Stimulated activated CD8-positive, alpha-beta memory T cell treated with anti-CD3 and anti-CD28 coated beads, Interleukin-15, amount 100 ng/mL, for 24 hours (primary cell): ENCODE results near the gene ING3.

Experiments
- DNase-seq: peaks from one replicate; pipeline ENCODE4 v3.0.0-alpha.2; 2020; ENCODE audit warnings: low read depth

The ING3 gene

GRCh38 chr7:120950539-120951308 lies at the start of gene ING3:
Gene ING3, plus strand, starts transcription at chr7:120950777. Its CDS starts 120 bp downstream, at chr7:120950897.
- DNase-seq, result peak; percentile 98

GRCh38 chr7:120915314-120916105 lies 35.1 kb upstream of the ING3 start:
- no peak for DNase-seq

DNA sequence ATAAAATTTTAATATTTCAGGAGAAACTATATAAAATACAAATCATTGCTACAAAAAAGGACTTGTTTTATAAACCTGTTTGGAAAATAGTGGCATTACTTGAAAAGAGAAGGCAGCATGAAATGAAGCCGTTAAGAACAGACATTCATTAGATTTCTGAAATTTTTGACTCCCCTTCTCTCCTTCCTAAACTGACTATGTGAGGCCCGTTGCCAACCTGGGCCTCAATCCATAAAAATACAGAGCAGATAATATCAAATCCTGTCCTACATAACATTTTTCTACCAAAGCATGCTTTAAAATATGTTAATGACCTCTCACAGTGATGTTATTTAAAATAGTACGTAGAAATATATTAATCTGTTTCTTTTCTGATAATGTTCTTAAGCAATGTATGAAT lies 34.5 kb upstream of the ING3 start:
- no peak for DNase-seq

DNA sequence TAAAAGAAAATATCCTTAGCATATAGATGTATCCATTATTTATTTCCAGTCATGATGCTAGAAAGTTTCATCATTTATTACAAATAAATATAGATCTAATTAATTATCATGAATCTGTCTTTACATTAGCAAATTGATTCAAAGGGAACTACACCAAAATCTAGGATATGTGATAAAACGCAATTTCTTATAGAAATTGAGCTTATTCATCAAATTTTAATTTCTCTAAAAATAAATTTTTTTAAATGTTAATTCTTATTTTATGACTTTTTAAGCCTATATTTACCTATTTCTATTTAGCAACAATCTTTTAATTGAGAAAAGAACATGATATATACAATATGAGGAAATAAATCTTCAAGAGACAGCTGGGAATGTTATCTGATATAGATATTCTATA lies 34.0 kb upstream of the ING3 start:
- DNase-seq, result no peak

DNA sequence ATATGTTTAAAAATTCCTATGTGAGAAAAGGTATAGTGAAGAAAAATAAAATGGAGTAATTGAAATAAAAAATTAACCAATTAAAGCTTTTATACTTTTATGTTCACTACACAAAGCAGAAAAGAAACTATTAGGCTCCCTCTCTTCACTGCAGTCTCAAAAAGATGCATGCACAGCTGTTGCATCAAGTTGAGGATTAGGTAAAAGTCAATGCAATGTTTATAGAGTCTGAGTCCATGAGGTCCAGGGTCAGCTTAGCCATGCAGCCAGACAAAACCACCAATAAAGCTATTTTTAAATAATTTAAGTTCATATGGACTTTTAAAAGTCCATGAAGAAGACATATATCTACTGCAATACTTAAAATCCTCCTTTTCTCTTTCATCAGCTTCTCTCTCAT lies 31.1 kb upstream of the ING3 start:
- DNase-seq, result no peak

DNA sequence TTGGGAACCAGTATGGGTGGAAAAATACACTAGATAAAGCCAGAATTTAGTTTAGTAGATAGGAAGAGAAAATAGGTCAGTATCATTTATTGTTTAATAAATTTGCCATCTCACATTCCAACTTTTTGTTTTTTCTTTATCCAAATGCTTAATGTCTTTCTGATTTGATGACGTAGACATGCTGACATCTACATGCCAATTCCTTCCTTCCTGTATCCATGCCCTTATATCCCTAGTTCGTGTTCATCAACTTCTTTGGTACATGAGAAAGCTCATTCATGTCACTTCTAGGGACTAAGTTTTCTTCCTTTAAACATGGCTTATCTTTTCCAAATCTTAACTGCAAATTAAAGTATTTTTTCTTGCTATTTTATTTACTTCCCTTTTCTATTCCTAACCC lies 30.5 kb upstream of the ING3 start:
- no peak for DNase-seq

DNA sequence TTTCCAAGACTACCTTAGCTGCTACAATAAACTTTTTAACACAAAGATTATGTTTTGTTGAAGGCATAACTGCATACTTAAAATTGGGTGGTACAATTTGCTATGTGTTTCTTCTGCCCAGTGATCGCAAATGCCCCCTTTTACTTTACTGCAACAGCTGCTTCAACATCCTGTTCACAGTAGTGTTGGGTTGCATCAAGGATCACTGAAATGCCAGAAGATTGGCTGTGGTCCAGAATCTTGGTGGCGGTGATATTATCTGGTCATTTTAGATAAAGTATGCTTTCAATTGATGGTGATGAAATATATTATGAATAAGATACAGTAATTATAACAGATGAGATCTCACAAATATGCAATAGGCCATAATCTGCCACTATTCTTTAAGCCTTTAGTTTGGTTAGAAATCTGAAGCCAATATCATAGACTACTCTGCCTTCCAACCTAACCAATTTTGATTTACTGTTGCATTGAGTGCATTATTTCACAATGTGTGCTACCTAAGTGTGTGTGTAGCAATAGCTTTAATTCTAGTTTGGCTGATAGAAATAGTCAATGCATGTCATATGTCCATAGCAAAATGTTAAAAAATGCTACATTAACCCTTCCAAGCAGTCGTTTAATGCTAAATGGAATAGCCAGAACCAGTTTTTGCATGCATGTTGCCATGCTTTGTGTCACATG lies 29.8 kb upstream of the ING3 start:
- no peak for DNase-seq

DNA sequence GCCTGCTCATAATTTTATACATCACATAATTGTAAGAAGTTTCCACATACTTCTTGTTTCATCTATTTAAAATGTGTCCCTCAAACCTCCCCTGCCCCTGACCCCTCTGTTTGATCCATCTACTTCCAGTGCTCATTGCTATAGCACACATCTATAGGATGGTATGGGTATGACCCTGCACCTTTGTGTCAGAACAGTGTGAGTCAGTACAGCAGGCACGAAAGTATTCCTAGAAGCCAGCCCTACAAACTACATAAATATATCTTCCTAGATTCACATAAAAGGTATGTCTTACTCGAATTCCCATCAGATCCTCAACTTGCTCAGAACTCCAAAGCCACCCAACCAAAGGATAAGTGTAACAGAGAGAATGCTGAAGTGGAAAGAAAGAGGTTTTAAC lies 25.7 kb upstream of the ING3 start:
- DNase-seq, result no peak

GRCh38 chr7:120925392-120925791 lies 25.2 kb upstream of the ING3 start:
- DNase-seq, result no peak

DNA sequence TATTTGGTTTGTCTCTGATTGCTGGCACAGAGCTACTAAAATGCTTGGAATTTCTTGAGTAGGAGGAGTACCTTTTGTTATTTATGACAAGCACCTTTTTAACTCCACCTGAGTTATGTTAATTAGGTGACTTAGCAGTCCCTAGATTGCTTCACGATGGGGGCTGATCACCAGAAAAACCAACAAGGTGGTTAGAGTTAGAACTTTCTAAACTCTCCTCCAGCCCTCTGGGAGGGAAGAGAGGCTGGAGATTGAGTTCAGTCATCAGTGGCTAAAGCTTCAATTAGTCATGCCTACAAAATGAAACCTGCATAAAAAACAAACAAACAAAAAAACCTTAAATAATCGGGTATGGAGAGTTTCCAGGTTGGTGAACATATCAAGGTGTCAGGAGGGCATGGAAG lies 23.6 kb upstream of the ING3 start:
- no peak for DNase-seq

DNA sequence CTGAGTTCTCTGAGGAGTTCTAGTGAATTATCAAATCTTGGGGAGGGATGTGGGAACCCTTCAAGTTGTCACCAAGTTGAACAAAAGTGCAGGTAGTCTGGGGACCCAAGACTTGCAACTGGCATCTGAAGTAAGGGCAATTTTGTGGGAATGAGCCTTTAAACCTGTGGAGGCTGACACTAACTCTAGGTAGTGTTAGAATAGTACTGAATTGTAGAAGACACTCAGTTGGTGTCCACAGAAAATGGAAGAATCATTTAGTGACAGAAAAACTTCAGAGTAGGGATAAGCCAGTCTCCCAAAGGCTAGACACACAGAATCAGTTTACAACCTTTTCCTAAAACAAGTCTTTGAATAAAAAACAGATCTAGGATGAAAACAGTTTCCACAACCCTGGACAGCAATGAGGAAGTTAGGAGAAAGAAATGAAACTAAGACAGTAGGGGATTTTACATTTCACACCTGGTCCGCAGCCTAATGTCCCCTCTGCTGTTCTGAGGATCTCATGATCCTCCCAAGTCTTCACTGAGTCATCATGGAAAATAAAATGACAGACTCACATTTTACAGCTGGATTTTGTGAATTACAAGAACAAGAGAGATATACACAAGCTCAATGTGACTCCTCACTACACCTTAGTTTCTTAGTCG lies 23.0 kb upstream of the ING3 start:
- no peak for DNase-seq

DNA sequence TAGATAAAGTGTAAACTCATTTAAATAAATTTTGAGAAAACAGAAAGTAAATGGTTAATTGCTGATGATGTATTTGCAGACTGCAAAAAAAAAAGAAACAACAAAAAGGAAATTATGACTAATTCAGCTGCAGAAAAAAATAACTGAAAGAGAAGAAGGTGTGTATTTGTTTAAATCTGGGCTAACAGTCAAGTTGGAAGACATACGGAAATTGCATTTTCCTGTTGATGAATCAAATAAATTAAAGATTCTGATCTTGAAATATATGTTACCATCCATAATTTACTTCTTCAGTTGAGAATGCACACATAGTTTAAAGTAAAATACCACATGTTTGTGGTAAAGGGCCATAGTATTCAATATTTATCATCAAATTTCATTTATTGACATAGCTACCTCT lies 19.3 kb upstream of the ING3 start:
- DNase-seq, result no peak

GRCh38 chr7:120933475-120933874 lies 17.1 kb upstream of the ING3 start:
- DNase-seq, result no peak

GRCh38 chr7:120939345-120939744 lies 11.2 kb upstream of the ING3 start:
- DNase-seq, result no peak

DNA sequence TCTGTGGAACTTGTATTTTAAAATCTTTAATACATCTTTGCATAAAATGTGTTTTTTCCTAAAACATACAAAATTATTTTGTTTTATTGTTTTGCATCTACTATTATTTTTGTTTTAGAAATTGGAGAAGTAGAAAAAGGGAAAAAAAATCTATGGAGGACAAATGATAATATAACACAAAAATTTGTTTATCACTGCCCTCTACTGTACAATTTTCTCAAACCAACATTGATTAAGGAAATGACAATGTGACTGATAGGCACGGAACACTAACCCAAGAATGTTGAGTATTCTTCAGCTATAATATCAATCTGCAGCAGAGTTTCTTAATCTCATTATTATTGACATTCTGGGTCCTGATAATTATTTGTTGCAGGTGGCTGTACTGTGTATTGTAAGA lies 9.5 kb upstream of the ING3 start:
- no peak for DNase-seq

DNA sequence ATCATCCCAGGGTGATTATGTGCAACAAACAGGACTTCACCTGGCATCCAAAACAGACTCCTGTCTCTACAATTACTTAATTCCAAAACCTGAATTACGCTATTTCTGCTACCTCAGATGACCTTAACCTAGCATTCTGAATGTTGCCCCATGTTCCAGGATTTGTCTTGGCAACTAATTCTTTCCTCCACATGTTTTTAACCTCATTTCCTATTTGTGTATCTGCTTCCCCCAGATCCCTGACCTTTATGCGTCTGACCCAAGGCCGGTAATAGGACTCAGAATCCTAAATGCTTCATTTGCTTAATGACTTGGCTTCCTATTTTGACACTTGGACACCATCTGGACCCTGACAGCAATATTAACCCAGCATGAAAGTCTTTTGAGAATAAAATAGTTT lies 8.7 kb upstream of the ING3 start:
- DNase-seq, result no peak

DNA sequence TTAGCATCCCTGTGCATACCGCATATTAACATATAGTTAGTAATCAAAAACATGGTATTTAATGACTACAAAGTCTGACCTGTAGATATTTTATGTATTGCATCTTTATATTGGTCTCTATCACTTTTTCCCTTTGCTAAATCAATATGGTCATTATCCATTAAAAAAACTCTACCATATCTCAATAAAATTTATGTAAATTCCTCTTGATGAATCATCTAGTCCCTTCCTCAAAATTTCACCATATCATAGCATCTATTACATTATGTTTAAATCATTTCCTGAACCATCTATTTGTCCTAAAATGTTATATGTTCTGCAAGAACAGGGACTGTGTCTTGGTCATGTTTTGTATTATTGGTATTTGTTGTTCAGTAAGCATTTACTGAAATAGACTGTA lies 7.7 kb upstream of the ING3 start:
- DNase-seq, result no peak

GRCh38 chr7:120944826-120945562 lies 5.6 kb upstream of the ING3 start:
- no peak for DNase-seq

GRCh38 chr7:120947980-120948379 lies 2.6 kb upstream of the ING3 start:
- DNase-seq, result no peak

- DNase-seq, result no peak
Measured at GRCh38 chr7:120949393-120949911, 1.1 kb upstream of the ING3 start.

GRCh38 chr7:120949998-120950538 lies 509 bp upstream of the ING3 start:
- no peak for DNase-seq
